ENCODE results near the gene MYO18B. TPM values are rescaled to one million over a fixed set of nuclear protein-coding genes. Genes with fewer than 3 reads are reported as not detected.

MYO18B gene
- total RNA-seq, 1 donor from 2014 or later = not detected

DNA sequence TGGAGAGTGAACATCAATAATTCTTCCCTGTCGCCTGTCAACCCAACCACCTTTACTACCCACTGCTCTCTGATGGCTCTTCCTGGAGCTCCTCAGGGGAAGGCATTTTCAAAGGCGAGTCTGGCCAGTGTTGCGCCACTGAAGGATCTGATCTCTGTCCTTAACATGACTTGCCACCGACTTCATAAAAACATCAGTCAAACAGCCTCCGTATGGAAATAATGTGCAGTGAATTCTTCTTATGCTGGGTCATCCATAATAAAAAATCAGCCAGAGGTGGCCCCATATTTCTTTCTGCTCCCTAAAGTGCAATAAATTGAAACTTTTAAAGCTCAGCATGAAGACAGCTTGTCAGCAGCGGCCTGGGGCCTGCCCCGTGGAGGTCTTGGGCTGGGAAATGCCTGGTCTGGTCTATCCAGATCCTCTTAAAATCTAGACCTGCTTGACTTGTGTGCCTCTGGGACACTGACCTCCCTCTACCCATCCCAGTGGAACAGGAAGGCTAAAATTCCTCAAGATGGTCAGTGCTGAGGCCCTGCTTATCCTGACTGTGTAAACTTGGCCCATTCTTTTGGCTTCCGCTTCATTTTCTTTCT, 199.5 kb downstream of the MYO18B start:
- no peaks in the 10 kb centered on the region for H3K9me3 ChIP-seq
- no peak for ATAC-seq
- no peaks in the 10 kb centered on the region for H3K4me1 ChIP-seq
- H3K4me3 ChIP-seq = no peak overlapping the region
- H3K27ac ChIP-seq = no peak overlapping the region
- TF ChIP-seq, protein P1, sequence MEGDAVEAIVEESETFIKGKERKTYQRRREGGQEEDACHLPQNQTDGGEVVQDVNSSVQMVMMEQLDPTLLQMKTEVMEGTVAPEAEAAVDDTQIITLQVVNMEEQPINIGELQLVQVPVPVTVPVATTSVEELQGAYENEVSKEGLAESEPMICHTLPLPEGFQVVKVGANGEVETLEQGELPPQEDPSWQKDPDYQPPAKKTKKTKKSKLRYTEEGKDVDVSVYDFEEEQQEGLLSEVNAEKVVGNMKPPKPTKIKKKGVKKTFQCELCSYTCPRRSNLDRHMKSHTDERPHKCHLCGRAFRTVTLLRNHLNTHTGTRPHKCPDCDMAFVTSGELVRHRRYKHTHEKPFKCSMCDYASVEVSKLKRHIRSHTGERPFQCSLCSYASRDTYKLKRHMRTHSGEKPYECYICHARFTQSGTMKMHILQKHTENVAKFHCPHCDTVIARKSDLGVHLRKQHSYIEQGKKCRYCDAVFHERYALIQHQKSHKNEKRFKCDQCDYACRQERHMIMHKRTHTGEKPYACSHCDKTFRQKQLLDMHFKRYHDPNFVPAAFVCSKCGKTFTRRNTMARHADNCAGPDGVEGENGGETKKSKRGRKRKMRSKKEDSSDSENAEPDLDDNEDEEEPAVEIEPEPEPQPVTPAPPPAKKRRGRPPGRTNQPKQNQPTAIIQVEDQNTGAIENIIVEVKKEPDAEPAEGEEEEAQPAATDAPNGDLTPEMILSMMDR (IDR thresholded peaks at IDR 0.05) = no peak
- DNase-seq = no peak
- peaks cover 5% of the 10 kb centered on the region for H3K27me3 ChIP-seq (ENCODE audit: low read depth)
- intact Hi-C loops (cut with DNase I) = no loop called here
- no peaks in the 10 kb centered on the region for H3K36me3 ChIP-seq

DNA sequence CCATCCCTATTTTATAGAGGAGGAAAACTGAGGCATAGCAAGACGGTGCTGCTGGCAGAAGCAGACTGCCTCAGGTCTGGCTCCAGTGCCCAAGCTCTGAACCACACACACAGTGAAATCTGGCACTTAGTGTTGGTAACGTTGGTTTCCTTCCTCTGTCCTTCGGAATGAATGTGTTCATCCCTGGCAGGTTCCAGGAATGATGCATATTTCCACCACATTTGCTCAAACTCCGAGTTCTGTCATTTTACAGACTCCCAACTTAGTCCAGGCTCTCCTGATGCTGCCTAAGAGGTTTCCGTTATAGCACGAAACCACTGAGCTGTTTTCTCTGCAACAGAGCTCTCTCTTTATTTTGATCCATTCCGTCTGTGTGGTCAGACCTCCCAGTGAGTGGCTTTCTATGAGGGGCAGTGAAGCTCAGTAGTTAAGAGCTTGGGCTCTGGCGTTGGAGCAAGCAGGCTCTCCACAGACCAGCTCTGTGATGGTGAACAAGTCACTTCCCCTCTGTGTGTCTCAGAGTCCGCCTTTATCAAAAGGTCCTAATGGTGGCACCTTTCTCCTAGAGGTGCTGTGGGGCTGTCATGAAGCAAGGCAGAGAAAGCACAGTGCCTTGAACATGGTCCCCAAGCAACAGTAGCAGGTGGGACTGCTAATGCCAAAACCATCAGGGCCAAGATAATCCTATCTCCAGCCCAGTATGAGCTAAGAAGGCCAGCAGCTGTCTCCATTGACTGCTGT, 200.3 kb downstream of the MYO18B start:
- Histone ChIP-seq H3K27me3 (ENCODE audit: low read depth) (peaks cover 5% of the 10 kb centered on the region), H3K36me3 (no peaks in the 10 kb centered on the region), H3K27ac (no peak overlapping the region), H3K4me1 (no peaks in the 10 kb centered on the region), H3K4me3 (no peak overlapping the region), H3K9me3 (no peaks in the 10 kb centered on the region)
- TF ChIP-seq, protein P1 (IDR thresholded peaks at IDR 0.05) = no peak
- intact Hi-C loops (cut with DNase I) = no loop called here
- ATAC-seq (no peak), DNase-seq (no peak)

DNA sequence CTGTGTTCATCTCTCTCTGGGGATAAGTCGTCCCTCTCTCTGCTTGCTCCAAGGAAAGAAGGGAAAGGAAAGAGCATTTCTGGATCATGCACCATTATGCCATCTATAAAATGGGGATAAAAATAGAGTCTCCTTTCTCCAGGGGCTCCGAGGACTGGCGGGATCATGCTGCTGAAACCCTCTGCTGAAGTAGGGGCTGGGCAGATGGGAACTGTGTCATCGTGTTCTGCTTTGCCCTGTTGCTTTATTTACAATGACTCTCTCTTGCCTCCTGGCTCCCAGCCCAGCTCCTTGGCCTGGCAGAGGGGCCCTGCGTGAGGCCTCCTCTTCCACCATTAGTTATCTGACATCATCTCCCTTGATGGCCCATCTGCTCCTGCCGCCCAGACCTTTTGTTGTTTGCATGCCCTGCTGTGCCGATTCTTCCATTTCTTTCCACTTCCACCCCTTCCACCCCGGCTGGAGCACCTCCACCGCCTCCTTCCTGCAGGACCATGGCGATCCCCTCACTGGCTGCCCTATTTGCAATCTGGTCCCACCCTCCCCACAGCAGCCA, 200.9 kb downstream of the MYO18B start:
- H3K4me3 ChIP-seq = no peak overlapping the region
- no peak for DNase-seq
- intact Hi-C loops (cut with DNase I) = no loop called here
- no peaks in the 10 kb centered on the region for H3K4me1 ChIP-seq
- no peaks in the 10 kb centered on the region for H3K36me3 ChIP-seq
- H3K27me3 ChIP-seq (ENCODE audit: low read depth) = peaks cover 5% of the 10 kb centered on the region
- no peak overlapping the region for H3K27ac ChIP-seq
- TF ChIP-seq, protein P1 (IDR thresholded peaks at IDR 0.05) = no peak
- no peak for ATAC-seq
- no peaks in the 10 kb centered on the region for H3K9me3 ChIP-seq

DNA sequence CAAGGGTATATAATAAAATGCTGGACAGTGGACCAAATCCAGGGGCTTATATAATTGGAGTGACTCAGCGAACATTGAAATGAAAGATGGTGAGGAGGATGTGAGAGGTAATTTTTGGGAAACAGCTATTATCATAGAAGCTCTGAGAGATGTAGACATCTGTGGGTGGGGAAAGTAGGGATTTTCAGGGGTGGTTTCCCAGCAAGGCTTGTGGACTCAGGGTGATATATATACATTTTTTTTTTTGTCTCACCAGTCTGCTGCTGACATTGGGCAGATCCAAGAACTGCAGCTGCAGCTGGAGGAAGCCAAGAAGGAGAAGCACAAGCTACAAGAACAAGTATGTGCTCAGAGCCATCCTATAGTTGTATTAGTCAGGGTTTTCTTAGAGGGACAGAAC, 208.1 kb downstream of the MYO18B start:
- H3K36me3 ChIP-seq = no peaks in the 10 kb centered on the region
- no peak for DNase-seq
- ATAC-seq = no peak
- H3K9me3 ChIP-seq = no peaks in the 10 kb centered on the region
- H3K27me3 ChIP-seq (ENCODE audit: low read depth) = no peaks in the 10 kb centered on the region
- no peaks in the 10 kb centered on the region for H3K4me1 ChIP-seq
- H3K27ac ChIP-seq = no peak overlapping the region
- no peak overlapping the region for H3K4me3 ChIP-seq
- TF ChIP-seq, protein P1 (IDR thresholded peaks at IDR 0.05) = no peak
- intact Hi-C loops (cut with DNase I) = no loop called here

DNA sequence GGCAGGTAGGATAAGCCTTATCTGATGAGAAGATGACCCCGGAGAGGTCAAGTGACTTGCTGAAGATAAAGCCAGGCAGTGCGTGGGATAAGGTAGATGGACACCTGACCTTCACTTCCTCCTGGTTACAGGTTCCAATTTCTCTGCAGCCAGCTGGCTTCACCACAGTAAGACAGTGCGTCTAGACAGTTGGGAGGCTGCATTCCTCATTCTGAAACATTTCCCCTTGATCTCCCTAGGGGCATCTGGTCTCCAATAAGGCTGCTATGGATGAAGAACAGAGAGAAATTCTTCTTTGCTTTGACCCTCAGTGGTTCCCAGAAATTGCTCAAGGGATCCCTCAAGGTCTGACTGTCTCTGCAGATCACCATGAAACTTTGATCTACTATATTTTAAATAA, 211.3 kb downstream of the MYO18B start:
- Histone ChIP-seq H3K27ac (no peak overlapping the region), H3K27me3 (ENCODE audit: low read depth) (no peaks in the 10 kb centered on the region), H3K4me1 (no peaks in the 10 kb centered on the region), H3K9me3 (no peaks in the 10 kb centered on the region), H3K36me3 (no peaks in the 10 kb centered on the region), H3K4me3 (no peak overlapping the region)
- no peak for ATAC-seq
- TF ChIP-seq, protein P1 (IDR thresholded peaks at IDR 0.05) = no peak
- DNase-seq = no peak
- intact Hi-C loops (cut with DNase I) = no loop called here

All from lower lobe of right lung (tissue), 2 donors.